Measurements from ENCODE around the gene SEZ6L.

Gene SEZ6L

GRCh38 chr22:26325641-26326040 lies 156.4 kb downstream of the SEZ6L start:
- TF ChIP-seq CEBPB (IDR thresholded peaks at IDR 0.05) (no peak), TAF1 (IDR thresholded peaks at IDR 0.05; ENCODE audit: low read depth) (no peak), TEAD4 (IDR thresholded peaks at IDR 0.05) (no peak), NFIC (IDR thresholded peaks at IDR 0.05) (no peak), REST (IDR thresholded peaks at IDR 0.05; ENCODE audit: low read depth) (no peak), EP300 (IDR thresholded peaks at IDR 0.05; ENCODE audit: borderline replicate concordance) (no peak), YY1 (IDR thresholded peaks at IDR 0.05; ENCODE audit: low read depth) (no peak), TCF12 (IDR thresholded peaks at IDR 0.05; ENCODE audit: low read depth) (no peak), MAX (IDR thresholded peaks at IDR 0.05) (no peak), USF1 (IDR thresholded peaks at IDR 0.05) (no peak), EGR1 (IDR thresholded peaks at IDR 0.05) (no peak), CREB1 (IDR thresholded peaks at IDR 0.05; ENCODE audit: low read depth) (no peak), FOXM1 (IDR thresholded peaks at IDR 0.05; ENCODE audit: borderline replicate concordance, low read depth) (no peak), ZBTB7A (IDR thresholded peaks at IDR 0.05; ENCODE audit: low read depth) (no peak), RAD21 (IDR thresholded peaks at IDR 0.05; ENCODE audit: low read depth) (no peak)

GRCh38 chr22:26326803-26327202 lies 157.5 kb downstream of the SEZ6L start:
- TF ChIP-seq TEAD4 (IDR thresholded peaks at IDR 0.05) = no peak
- TF ChIP-seq EGR1 (IDR thresholded peaks at IDR 0.05) = no peak
- TF ChIP-seq NFIC (IDR thresholded peaks at IDR 0.05) = no peak
- no peak for TF ChIP-seq EP300 (IDR thresholded peaks at IDR 0.05; ENCODE audit: borderline replicate concordance)
- no peak for TF ChIP-seq CREB1 (IDR thresholded peaks at IDR 0.05; ENCODE audit: low read depth)
- no peak for TF ChIP-seq MAX (IDR thresholded peaks at IDR 0.05)
- TF ChIP-seq RAD21 (IDR thresholded peaks at IDR 0.05; ENCODE audit: low read depth) = no peak
- TF ChIP-seq TAF1 (IDR thresholded peaks at IDR 0.05; ENCODE audit: low read depth) = no peak
- no peak for TF ChIP-seq REST (IDR thresholded peaks at IDR 0.05; ENCODE audit: low read depth)
- TF ChIP-seq CEBPB (IDR thresholded peaks at IDR 0.05) = no peak
- no peak for TF ChIP-seq ZBTB7A (IDR thresholded peaks at IDR 0.05; ENCODE audit: low read depth)
- no peak for TF ChIP-seq YY1 (IDR thresholded peaks at IDR 0.05; ENCODE audit: low read depth)

GRCh38 chr22:26327306-26327705 lies 158.0 kb downstream of the SEZ6L start:
- TF ChIP-seq RAD21 (IDR thresholded peaks at IDR 0.05; ENCODE audit: low read depth) (no peak), TCF12 (IDR thresholded peaks at IDR 0.05; ENCODE audit: low read depth) (no peak), TAF1 (IDR thresholded peaks at IDR 0.05; ENCODE audit: low read depth) (no peak), TEAD4 (IDR thresholded peaks at IDR 0.05) (no peak), ZBTB7A (IDR thresholded peaks at IDR 0.05; ENCODE audit: low read depth) (no peak), USF1 (IDR thresholded peaks at IDR 0.05) (no peak), EP300 (IDR thresholded peaks at IDR 0.05; ENCODE audit: borderline replicate concordance) (no peak), FOXM1 (IDR thresholded peaks at IDR 0.05; ENCODE audit: borderline replicate concordance, low read depth) (no peak), NFIC (IDR thresholded peaks at IDR 0.05) (no peak), MAX (IDR thresholded peaks at IDR 0.05) (no peak), CEBPB (IDR thresholded peaks at IDR 0.05) (no peak), YY1 (IDR thresholded peaks at IDR 0.05; ENCODE audit: low read depth) (no peak), CREB1 (IDR thresholded peaks at IDR 0.05; ENCODE audit: low read depth) (no peak), REST (IDR thresholded peaks at IDR 0.05; ENCODE audit: low read depth) (no peak), EGR1 (IDR thresholded peaks at IDR 0.05) (no peak)

GRCh38 chr22:26328221-26328620 lies 159.0 kb downstream of the SEZ6L start:
- TF ChIP-seq NFIC (IDR thresholded peaks at IDR 0.05) (no peak), EGR1 (IDR thresholded peaks at IDR 0.05) (no peak), REST (IDR thresholded peaks at IDR 0.05; ENCODE audit: low read depth) (no peak), CEBPB (IDR thresholded peaks at IDR 0.05) (no peak), TAF1 (IDR thresholded peaks at IDR 0.05; ENCODE audit: low read depth) (no peak), FOXM1 (IDR thresholded peaks at IDR 0.05; ENCODE audit: borderline replicate concordance, low read depth) (no peak), ZBTB7A (IDR thresholded peaks at IDR 0.05; ENCODE audit: low read depth) (no peak), TEAD4 (IDR thresholded peaks at IDR 0.05) (no peak), TCF12 (IDR thresholded peaks at IDR 0.05; ENCODE audit: low read depth) (no peak)
